ENCODE results near the gene TREH.

TREH gene

DNA sequence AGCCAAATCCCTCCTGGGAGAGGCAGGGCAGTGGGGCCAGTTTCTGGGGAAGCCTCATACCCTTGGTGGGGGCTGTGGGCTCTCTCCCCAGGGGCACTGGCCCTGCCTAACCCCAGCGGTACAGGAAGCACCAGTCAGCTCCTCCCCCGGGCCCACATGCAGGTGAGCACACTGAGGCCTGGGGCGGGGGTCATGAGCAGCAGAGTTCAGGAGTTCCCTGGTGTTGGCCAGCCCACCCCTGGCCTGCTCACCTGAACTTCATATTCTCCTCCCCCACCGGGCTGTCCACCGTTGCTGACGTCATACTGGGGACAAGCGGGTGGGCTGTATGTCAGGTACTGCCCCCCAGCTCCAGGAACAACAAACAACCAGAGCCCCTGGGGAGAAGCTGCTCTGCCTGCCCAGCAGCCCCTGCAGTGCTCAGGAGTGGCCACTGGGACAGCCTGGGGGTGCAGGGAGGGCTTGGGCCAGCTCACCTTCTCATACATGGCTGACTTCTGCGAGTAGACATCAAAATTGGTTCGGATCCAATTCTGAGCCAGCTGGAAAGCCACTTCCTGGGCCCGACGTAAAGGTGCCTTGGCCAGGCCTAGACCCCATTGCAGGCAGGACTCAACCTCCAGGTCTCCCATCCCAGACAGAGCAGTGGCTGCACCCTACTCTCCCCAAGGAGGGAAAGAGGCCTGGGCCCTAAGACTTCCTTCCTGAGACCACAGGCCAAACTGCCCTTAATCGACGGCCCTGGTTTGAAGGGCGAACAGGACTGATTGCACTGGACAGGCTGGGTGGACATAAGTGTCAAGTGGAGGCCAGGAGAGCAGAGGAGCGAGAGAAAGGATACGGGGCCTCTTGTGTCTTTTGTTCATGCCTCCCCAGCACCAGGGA, 20.8 kb downstream of the TREH start:
- TF ChIP-seq, protein P1, sequence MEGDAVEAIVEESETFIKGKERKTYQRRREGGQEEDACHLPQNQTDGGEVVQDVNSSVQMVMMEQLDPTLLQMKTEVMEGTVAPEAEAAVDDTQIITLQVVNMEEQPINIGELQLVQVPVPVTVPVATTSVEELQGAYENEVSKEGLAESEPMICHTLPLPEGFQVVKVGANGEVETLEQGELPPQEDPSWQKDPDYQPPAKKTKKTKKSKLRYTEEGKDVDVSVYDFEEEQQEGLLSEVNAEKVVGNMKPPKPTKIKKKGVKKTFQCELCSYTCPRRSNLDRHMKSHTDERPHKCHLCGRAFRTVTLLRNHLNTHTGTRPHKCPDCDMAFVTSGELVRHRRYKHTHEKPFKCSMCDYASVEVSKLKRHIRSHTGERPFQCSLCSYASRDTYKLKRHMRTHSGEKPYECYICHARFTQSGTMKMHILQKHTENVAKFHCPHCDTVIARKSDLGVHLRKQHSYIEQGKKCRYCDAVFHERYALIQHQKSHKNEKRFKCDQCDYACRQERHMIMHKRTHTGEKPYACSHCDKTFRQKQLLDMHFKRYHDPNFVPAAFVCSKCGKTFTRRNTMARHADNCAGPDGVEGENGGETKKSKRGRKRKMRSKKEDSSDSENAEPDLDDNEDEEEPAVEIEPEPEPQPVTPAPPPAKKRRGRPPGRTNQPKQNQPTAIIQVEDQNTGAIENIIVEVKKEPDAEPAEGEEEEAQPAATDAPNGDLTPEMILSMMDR (IDR thresholded peaks at IDR 0.05; ENCODE audit: low read length, missing control alignments), result peak; percentile 6
- DNase-seq (ENCODE audit: low read depth), result no peak
- H3K4me3 ChIP-seq (replicated peaks; ENCODE audit: low read depth, low read length), result no peak overlapping the region

DNA sequence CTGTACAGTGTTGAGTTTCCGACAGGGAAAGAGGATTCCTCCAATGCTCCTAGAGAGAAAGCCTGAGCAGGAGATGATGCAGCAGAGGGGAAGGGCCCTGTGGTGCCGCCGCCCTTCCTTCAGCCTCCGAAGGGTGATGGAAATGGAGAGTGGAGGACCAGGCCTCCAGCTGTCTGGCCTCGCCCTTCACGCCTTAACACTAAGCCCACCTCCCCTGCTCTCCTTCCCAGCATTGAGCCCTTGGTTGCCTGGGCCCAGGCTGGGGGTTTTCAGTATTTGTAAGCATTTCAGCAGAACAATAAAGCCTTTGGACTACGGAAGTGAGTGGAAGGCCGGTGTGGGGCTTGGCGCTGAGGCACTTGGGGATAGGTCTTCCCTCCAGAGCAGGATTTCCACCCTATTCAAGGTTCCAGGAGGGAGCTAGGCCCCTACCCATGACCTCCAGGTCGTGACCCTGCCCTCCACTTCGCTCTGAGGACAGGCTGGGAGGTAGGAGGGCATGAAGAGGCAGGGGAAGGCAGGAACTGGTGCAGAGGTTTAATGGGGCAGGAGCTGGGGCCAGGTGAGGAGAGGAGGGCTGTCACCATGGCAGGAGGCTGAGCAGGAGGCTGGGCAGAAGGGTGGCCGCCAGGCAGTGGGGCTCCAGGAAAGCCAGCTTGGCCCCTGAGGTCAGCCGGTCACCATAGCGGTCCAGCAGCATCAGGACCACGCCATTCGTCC, 21.6 kb downstream of the TREH start:
- TF ChIP-seq, protein P1 (IDR thresholded peaks at IDR 0.05; ENCODE audit: low read length, missing control alignments), result no peak
- H3K4me3 ChIP-seq (replicated peaks; ENCODE audit: low read depth, low read length), result no peak overlapping the region
- DNase-seq (ENCODE audit: low read depth), result no peak

DNA sequence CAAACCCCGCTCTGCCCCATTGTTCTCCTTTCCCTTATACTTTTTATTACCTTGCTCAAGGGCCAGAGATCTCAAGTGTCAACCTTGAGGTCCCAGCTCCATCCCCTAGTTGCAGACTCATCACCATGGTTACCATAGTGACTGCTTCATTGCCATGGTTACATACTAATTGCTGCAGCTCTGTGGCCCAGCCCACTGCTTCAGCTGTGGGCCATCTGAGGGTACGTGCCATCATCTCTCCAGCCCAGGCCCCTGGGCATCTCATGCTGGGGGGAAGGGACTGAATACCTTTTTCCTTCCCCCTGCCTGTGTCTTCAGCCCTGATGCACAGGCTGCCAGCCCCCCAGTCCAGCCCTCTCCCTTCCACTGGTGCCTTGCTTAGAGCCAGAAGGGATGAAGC, 22.2 kb downstream of the TREH start:
- no peak overlapping the region for H3K4me3 ChIP-seq (replicated peaks; ENCODE audit: low read depth, low read length)
- TF ChIP-seq, protein P1 (IDR thresholded peaks at IDR 0.05; ENCODE audit: low read length, missing control alignments), result no peak
- DNase-seq (ENCODE audit: low read depth), result no peak

DNA sequence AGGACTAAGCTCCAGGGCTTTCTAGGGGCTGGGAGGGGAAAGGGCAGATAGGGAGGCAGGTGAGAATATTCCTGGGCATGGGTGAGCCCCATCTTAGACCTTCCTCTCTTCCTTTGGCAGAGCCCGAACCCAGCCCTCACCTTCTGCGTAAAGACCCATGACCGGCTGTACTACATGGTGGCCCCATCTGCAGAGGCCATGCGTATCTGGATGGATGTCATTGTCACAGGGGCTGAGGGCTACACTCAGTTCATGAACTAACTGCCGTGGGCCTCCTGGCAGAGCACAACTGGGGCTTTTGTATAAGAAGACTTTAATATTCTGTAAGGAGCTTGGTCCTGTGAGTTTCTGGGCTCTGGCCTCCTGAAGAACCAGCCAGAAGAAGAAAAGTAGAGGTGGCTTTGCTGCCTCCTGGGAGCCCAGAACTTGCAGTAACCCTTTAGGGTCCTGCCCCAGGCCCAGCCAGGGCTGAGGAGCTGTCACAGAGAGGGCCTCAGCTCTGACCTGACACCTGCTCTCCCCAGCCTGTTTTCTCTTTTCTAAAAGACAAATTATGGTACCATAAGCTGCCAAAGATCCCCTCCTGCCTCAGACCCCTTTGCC, 22.8 kb downstream of the TREH start:
- no peak overlapping the region for H3K4me3 ChIP-seq (replicated peaks; ENCODE audit: low read depth, low read length)
- TF ChIP-seq, protein P1 (IDR thresholded peaks at IDR 0.05; ENCODE audit: low read length, missing control alignments), result no peak

DNA sequence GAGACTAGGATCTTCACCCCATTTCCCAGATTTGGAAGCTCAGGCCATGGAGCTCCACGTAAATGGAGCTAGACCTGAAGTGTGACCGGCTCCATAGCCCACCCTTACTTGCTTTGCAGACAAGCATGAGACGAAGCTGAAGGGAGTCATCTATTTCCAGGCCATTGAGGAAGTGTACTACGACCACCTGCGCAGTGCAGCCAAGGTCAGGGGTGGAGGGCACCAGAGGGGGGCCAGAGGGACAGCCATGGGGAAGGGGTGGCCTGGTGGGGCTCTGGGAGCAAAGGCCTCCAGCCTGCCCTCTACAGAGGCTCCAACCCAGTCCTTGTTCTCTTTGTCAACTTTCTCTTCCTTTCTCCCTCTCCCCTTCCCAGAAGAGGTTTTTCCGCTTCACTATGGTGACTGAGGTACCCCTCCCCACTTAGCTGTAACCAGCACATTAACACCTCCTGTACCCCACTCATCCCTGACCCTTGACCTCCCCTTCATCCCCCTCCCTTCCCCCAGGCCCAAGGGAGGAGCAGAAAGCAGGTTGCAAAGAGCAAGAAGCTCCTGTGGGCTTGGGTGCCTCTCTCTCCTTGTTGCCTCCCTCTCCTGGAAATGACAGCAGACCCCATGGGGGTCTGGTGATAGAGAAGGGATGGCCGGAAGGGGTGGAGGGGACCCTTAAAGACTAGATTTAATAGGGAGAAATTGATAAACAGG, 23.8 kb downstream of the TREH start:
- TF ChIP-seq, protein P1 (IDR thresholded peaks at IDR 0.05; ENCODE audit: low read length, missing control alignments), result no peak
- no peak overlapping the region for H3K4me3 ChIP-seq (replicated peaks; ENCODE audit: low read depth, low read length)
- no peak for DNase-seq (ENCODE audit: low read depth)

More for the DNA sequence above, 22.8 kb downstream of the TREH start:
- DNase-seq (ENCODE audit: low read depth), result no peak

DNA sequence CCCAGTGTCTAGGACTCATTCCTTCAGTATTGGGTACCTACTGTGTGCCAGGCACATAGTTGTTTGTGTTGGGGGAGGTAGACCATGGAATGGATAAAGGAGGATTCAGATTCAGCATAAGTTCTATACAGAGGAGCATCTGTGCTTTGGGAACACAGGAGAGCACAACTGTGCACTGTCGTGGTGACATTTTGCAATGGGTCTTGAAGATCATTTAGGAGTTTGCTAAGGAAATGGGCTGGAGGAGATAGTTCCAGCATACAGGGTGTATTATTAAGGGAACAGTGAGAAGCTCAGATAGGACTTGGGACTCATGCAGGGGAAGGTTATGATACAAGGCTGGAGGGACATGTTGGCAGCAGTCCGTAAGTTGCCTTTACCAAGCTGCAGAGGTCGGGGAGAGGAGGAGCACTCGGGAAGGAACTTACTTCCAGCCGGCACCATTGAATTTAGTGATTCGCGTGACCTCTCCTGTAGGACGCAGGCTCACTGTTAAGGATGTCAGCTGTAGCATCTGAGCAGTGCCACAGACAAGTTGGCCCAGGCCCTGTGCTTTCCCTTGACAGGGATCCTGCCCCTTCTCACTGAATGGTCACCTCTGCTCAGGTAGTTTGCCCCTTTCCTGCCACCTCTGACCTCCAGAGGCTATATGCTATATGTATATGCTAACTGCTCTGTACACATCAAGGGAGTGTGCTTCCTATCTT, 25.6 kb downstream of the TREH start:
- no peak overlapping the region for H3K4me3 ChIP-seq (replicated peaks; ENCODE audit: low read depth, low read length)
- TF ChIP-seq, protein P1 (IDR thresholded peaks at IDR 0.05; ENCODE audit: low read length, missing control alignments), result no peak
- DNase-seq (ENCODE audit: low read depth), result no peak

All from fibroblast of pulmonary artery (primary cell).